Activated T-helper 1 cell treated with anti-CD3 and anti-CD28 coated beads, Interleukin-12 subunit alpha, Interleukin-12 subunit beta, Interleukin-2, Interleukin-4 antibody, amounts not matched to agents 30 ng/mL and 10 ng/mL and 1 ng/mL, durations not matched to agents 14 hours and 24 hours and 36 hours (primary cell): ENCODE measurements around the gene CFAP46. TPM values are rescaled to one million over a fixed set of nuclear protein-coding genes. Genes with fewer than 3 reads are reported as not detected.
A peak's percentile ranks its signal among the peaks of the same experiment; 100 is the strongest.
"Not testable (repeated sequence)": the region's sequence is repeated elsewhere in the genome, so short reads cannot be mapped to it uniquely, and the experiment has no call there.

Experiments used
- DNase-seq: peaks from one replicate; pipeline ENCODE4 v3.0.0; 2021; ENCODE audit warnings: low spot score
- H3K27ac Mint-ChIP-seq: one replicate; pipeline ENCODE4 v1.8.0; 2021; ENCODE audit warnings: mild to moderate bottlenecking, mixed read lengths
- H3K27me3 Mint-ChIP-seq: one replicate; pipeline ENCODE4 v1.8.0; 2022; ENCODE audit warnings: mild to moderate bottlenecking, moderate library complexity, mixed read lengths; ENCODE audit not compliant: insufficient read depth
- H3K36me3 Mint-ChIP-seq: one replicate; pipeline ENCODE4 v1.8.0; 2021; ENCODE audit warnings: low read depth, mixed read lengths
- H3K4me1 Mint-ChIP-seq: one replicate; pipeline ENCODE4 v1.8.0; 2021; ENCODE audit warnings: low read depth, mixed read lengths
- H3K4me3 Mint-ChIP-seq: one replicate; pipeline ENCODE4 v1.8.0; 2021; ENCODE audit warnings: mild to moderate bottlenecking, moderate library complexity, mixed read lengths
- H3K9me3 Mint-ChIP-seq: one replicate; pipeline ENCODE4 v1.8.0; 2021; ENCODE audit warnings: mixed read lengths
- intact Hi-C: fragments of 100-400 bp; cut with micrococcal nuclease; formaldehyde crosslinking; loops from one replicate; pipeline ENCODE4 v1.15.1; 2024
- total RNA-seq: library from RNA; stranded (reverse); gene quantifications from 2 replicates; pipeline ENCODE4 v1.2.3, GENCODE V29; 2022

Gene CFAP46
- total RNA-seq, 1 donor from 2014 or later: not detected

DNA sequence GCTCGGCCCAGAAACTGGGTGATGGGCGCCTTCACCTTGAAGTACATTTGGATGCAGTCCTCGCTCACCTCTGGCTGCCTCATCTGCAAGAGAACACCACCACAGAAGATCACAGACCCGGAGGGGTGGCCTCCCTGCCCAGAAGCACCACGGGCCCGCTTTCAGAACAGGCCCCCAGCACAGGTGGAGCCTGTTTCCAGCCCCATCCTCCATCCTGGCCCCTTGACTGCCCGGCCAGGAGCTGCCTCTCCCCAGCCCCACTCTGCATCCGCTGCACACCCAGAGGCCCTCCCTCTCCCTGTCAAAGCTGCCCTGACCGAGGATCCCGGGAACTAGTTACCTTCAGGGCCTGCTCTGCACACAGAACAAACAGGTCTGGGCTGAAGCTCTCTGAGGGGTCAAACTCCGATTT lies 724 bp downstream of the CFAP46 start:
- H3K27me3 Mint-ChIP-seq: peaks cover 29% of the 10 kb centered on the region
- H3K27ac Mint-ChIP-seq: no peak overlapping the region
- no peak for DNase-seq
- H3K4me3 Mint-ChIP-seq: no peak overlapping the region
- intact Hi-C loops: loop anchor here (2.0 kb wide), 1 partner anchor 183 kb away; no protein-coding TSS in a partner anchor
- no peaks in the 10 kb centered on the region for H3K36me3 Mint-ChIP-seq
- no peaks in the 10 kb centered on the region for H3K9me3 Mint-ChIP-seq
- H3K4me1 Mint-ChIP-seq: no peaks in the 10 kb centered on the region

DNA sequence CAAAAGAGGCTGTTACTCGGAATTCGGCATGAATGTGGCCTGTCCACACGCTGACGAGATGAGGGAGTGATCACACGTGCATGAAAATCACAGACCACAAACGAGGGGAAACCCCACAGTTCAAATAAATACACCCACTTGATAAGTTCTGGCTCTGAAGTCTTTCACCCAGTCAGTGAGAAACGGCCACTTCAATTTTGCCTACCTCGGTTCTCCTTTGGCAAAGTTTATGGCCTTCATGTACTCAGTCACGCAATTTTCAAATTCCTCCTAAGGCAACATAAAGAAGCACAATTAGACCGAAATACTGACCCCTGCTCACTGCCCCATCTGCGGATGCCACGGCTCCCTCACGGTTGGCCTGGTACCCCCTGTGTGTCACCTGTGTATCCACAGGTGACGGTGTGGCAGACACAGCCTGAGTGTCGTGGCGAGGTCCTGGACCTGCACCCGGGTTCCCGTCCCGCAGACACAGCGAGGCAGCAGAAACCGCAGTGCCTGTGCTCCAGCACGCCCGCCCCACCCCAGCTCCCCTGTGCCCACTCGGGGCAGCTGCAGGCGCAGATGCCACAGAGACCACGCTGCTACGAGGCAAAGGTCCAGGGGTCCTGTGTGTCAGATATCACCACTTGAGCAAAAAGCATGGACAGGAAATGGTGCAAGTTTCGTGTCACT lies 1.4 kb downstream of the CFAP46 start:
- Mint-ChIP-seq H3K4me1 (no peaks in the 10 kb centered on the region), H3K9me3 (no peaks in the 10 kb centered on the region), H3K36me3 (no peaks in the 10 kb centered on the region), H3K27me3 (peaks cover 29% of the 10 kb centered on the region), H3K27ac (no peak overlapping the region), H3K4me3 (no peak overlapping the region)
- intact Hi-C loops: loop anchor here (2.0 kb wide), 1 partner anchor 184 kb away; no protein-coding TSS in a partner anchor
- no peak for DNase-seq

DNA sequence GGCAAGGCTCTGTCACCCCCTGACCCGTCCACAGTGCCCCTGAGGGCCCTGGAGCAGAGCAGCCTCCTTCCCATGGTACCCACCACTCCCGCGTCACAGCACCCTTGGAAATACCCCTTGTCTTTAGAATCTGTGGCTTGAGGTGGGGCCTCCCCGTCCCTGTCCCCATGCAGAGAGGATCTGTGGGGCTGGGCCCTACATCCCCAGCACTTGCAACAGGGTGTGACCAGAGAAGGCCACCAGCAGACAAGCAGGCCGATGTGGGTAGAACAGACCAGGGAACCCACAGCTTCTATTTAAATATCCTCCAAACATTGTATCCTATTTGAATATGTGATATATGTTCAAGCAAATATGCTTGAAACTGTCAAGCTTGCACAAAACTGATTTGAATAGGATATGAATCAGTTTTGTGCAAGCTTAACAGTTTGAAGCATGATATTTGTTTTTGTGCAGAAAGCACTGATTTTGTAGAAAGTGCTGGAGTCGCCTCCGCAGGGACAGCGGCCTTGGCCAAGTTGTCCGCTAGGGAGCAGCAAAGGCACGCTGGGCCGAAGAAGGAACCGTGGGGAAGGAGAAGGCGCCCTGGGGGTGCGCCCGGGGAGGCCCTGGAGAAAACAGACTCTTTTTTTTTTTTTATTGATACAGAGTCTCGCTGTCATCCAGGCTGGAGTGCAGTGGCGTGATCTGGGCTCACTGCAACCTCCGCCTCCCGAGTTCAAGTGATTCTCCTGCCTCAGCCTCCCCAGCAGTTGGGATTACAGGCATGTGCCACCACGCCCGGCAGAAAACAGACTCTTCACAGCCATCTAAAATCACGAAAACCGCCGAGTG lies 2.2 kb downstream of the CFAP46 start:
- intact Hi-C loops: loop anchor here (2.0 kb wide), 1 partner anchor 185 kb away; no protein-coding TSS in a partner anchor
- H3K9me3 Mint-ChIP-seq: no peaks in the 10 kb centered on the region
- H3K27ac Mint-ChIP-seq: peak overlapping the region; percentile 40

DNA sequence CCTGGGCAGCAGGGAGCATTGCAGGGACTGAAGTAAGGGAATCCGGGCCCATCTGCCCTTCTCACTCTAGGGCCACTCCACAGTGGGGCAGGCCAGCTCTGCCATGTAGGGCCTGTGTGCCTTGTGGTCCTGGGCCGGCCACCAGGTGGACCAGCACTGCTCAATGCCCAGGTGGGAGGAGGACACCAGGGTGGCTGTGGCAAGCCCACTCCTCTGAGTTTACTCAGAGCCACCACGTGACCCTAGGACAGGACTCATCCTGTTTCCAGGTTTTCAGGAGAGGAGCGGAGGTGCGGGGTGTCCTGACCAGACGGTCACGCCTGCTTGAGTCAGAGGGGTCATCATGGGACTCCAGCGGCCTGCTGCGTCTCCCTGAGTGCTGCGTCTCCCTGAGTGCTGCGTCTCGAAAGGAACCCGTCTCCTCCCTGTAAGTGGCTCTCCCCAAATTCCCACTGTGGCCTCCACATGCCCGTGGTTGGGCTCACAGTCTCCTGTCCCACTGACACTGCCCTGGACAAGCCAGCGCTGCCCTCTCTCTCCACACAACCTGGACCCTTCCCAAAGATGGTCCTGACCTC lies 2.9 kb downstream of the CFAP46 start:
- Mint-ChIP-seq H3K4me1 (no peaks in the 10 kb centered on the region), H3K36me3 (no peaks in the 10 kb centered on the region), H3K27me3 (peaks cover 25% of the 10 kb centered on the region), H3K9me3 (no peaks in the 10 kb centered on the region), H3K4me3 (no peak overlapping the region), H3K27ac (no peak overlapping the region)
- intact Hi-C loops: no loop called here
- no peak for DNase-seq

More for the DNA sequence above, 2.2 kb downstream of the CFAP46 start:
- H3K36me3 Mint-ChIP-seq: no peaks in the 10 kb centered on the region
- DNase-seq: no peak
- H3K4me1 Mint-ChIP-seq: no peaks in the 10 kb centered on the region
- peaks cover 29% of the 10 kb centered on the region for H3K27me3 Mint-ChIP-seq
- no peak overlapping the region for H3K4me3 Mint-ChIP-seq

GRCh38 chr10:132938472-132939339 lies 3.7 kb downstream of the CFAP46 start:
- H3K27me3 Mint-ChIP-seq: peaks cover 21% of the 10 kb centered on the region
- intact Hi-C loops: no loop called here

DNA sequence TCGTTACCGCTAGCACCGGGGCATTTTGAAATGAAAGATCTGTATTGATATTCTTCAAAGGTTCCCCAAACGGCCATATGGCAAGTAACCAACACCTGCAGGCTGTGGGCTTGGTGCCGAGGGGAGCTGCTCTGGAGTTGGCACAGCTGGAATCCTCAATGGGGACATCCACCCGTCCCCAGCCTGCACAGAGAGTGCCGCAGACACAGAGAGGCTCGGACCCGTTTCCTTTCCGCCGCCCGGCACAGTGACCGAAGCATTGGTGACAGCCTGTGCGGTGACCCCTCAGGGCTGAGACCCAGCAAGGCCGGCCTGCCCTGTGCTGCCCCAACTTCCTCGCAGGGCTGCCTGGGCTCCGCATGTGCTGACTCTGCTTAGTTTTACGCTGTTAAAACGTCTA lies 4.5 kb downstream of the CFAP46 start:
- no peaks in the 10 kb centered on the region for H3K4me1 Mint-ChIP-seq
- H3K4me3 Mint-ChIP-seq: no peak overlapping the region
- intact Hi-C loops: no loop called here
- no peaks in the 10 kb centered on the region for H3K36me3 Mint-ChIP-seq
- no peak for DNase-seq
- peaks cover 20% of the 10 kb centered on the region for H3K27me3 Mint-ChIP-seq
- no peaks in the 10 kb centered on the region for H3K9me3 Mint-ChIP-seq
- no peak overlapping the region for H3K27ac Mint-ChIP-seq

More at GRCh38 chr10:132938472-132939339, 3.7 kb downstream of the CFAP46 start:
- H3K4me3 Mint-ChIP-seq: no peak overlapping the region
- H3K27ac Mint-ChIP-seq: no peak overlapping the region
- DNase-seq: no peak
- H3K4me1 Mint-ChIP-seq: no peaks in the 10 kb centered on the region
- no peaks in the 10 kb centered on the region for H3K36me3 Mint-ChIP-seq
- no peaks in the 10 kb centered on the region for H3K9me3 Mint-ChIP-seq

DNA sequence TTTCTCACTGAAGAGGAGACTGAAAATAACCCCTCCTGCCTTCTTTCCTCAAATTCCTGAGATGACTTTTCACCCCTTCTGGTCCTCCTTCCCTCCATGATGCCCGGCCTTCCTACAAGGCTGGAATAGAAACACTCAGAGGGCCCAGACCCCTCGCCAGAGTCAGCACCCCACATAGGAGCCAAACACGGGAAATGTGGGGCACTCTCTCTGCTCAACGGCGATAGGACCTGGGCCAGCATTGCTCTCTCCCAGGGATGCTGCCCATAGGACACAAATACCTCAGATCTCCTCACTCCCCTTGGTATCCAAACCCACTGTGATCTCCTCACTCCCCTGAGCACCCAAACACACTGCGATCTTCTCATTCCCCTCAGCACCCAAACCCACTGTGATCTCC lies 7.4 kb downstream of the CFAP46 start:
- DNase-seq: no peak
- Mint-ChIP-seq H3K4me3 (no peak overlapping the region), H3K27me3 (peaks cover 5% of the 10 kb centered on the region), H3K4me1 (no peaks in the 10 kb centered on the region), H3K36me3 (no peaks in the 10 kb centered on the region), H3K9me3 (no peaks in the 10 kb centered on the region), H3K27ac (no peak overlapping the region)
- intact Hi-C loops: no loop called here

GRCh38 chr10:132933308-132934042 lies 8.9 kb downstream of the CFAP46 start:
- Mint-ChIP-seq H3K9me3 (no peaks in the 10 kb centered on the region), H3K27me3 (no peaks in the 10 kb centered on the region), H3K4me1 (no peaks in the 10 kb centered on the region), H3K4me3 (no peak overlapping the region), H3K27ac (no peak overlapping the region), H3K36me3 (no peaks in the 10 kb centered on the region)
- intact Hi-C loops: no loop called here
- DNase-seq: no peak

DNA sequence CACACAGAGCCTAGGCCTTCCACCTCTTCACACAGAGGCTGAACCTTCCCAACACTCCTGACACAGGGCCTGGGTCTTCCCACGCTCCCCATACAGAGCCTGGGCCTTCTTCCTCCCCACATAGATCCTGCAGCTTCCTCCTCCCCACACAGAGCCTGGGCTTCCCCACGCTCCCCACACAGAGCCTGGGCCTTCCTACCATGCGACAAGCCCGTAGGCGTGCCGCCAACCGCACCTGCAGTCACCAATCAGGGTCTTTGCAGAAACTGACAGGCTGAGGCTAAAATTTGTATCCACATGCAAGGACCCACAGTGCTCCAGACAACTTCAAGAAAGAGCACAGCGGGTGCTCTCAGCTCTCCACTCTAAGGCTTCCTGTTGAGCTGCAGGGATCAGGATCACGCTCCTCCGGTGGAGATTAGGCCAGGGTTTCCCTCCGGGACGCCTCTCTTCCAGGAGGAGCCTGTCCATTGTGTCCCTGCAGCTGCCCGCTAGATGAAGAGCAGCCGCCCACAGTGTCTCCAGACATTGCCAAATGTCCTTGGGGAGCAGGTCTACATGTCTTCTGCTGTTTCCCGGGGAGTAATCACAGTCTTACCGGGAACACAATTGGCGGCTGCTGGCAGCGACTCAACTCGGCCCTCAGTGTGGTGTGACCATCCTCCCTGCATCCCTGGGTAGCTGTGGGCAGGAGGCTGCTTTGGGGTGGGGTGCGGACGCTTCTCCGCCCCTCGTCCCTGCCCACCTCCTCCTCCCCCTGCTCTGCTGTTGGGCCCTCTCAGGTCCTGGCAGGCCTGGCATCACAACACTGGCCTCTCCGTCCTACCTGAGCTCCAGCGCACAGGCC lies 9.7 kb downstream of the CFAP46 start:
- no peaks in the 10 kb centered on the region for H3K9me3 Mint-ChIP-seq
- intact Hi-C loops: no loop called here
- H3K4me3 Mint-ChIP-seq: no peak overlapping the region
- no peaks in the 10 kb centered on the region for H3K4me1 Mint-ChIP-seq
- H3K27me3 Mint-ChIP-seq: no peaks in the 10 kb centered on the region
- DNase-seq: no peak
- peak overlapping the region; percentile 65 for H3K27ac Mint-ChIP-seq
- no peaks in the 10 kb centered on the region for H3K36me3 Mint-ChIP-seq

DNA sequence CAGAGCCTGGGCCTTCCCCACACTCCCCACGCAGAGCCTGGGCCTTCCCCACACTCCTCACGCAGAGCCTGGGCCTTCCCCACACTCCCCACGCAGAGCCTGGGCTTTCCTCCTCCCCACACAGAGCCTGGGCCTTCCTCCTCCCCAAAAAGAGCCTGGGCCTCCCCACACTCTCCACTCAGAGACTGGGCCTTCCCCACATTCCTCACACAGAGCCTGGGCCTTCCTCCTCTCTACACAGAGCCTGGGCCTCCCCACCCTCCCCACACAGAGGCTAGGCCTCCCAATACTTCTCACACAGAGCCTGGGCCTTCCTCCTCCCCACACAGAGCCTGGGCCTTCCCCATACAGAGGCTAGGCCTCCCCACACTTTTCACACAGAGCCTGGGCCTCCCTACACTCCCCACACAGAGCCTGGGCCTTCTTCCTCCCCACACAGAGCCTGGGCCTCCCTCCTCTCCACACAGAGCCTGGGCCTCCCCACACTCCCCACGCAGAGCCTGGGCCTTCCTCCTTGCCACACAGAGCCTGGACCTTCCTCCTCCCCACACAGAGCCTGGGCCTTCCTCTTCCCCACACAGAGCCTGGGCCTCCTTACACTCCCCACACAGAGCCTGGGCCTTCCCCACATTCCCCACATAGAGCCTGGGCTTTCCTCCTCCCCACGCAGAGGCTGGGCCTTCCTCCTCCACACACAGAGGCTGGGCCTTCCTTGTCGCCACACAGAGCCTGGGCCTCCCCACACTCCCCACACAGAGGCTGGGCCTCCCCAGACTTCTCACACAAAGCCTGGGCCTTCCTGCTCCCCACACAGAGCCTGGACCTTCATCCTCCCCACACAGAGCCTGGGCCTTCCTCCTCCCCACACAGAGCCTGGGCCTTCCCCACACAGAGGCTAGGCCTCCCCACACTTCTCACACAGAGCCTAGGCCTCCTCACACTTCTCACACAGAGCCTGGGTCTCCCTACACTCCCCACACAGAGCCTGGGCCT lies 10.8 kb downstream of the CFAP46 start:
- intact Hi-C loops, H3K27me3 Mint-ChIP-seq, H3K4me1 Mint-ChIP-seq: not testable (repeated sequence)

More for the DNA sequence above, 10.8 kb downstream of the CFAP46 start:
- not testable (repeated sequence) for H3K9me3 Mint-ChIP-seq, H3K4me3 Mint-ChIP-seq, H3K36me3 Mint-ChIP-seq, DNase-seq
- peak overlapping the region; percentile 65 for H3K27ac Mint-ChIP-seq
